HFFc6 (cell line): ENCODE results near the gene LBHD2. TPM values are rescaled to one million over a fixed set of nuclear protein-coding genes. Genes with fewer than 3 reads are reported as not detected.
"Not testable (repeated sequence)": the region's sequence is repeated elsewhere in the genome, so short reads cannot be mapped to it uniquely, and the experiment has no call there.

Experiments used
- DNase-seq: peaks from one replicate; pipeline ENCODE4 v3.0.0-alpha.2; 2018
- H3K27ac Mint-ChIP-seq: 2 replicates; pipeline ENCODE4 v1.8.0; 2020; ENCODE audit warnings: mild to moderate bottlenecking, mixed read lengths
- H3K27me3 Mint-ChIP-seq: 2 replicates; pipeline ENCODE4 v1.8.0; 2021; ENCODE audit warnings: mild to moderate bottlenecking, moderate library complexity, mixed read lengths; ENCODE audit not compliant: insufficient read depth
- H3K36me3 Mint-ChIP-seq: 2 replicates; pipeline ENCODE4 v1.8.0; 2021; ENCODE audit warnings: low read depth, mixed read lengths
- H3K4me1 Mint-ChIP-seq: 2 replicates; pipeline ENCODE4 v1.8.0; 2020; ENCODE audit warnings: low read depth, mixed read lengths
- H3K4me3 Mint-ChIP-seq: 2 replicates; pipeline ENCODE4 v1.8.0; 2020; ENCODE audit warnings: mild to moderate bottlenecking, moderate library complexity, mixed read lengths
- H3K9me3 Mint-ChIP-seq: 2 replicates; pipeline ENCODE4 v1.8.0; 2020; ENCODE audit warnings: mild to moderate bottlenecking, mixed read lengths
- long read RNA-seq: library from polyadenylated mRNA; unstranded; transcript quantifications from one replicate; pipeline ENCODE4 v2.0.0, GENCODE V29; 2019
- total RNA-seq, 6 experiments: library from RNA; stranded (reverse); fragmentation: NEBNext Ultra II Directional; extraction: Animal tissue kit (Norgen Biotek cat#: 25700); gene quantifications; 2 replicates in 1 of 6; 3 replicates in 5 of 6; pipeline ENCODE4 v1.2.3, GENCODE V29; 2021
- TF ChIP-seq, protein P1 (sequence below): fragments of 200-600 bp; sonication (generic); IDR thresholded peaks from 2 replicates; pipeline ENCODE4 v1.5.0; 2021; ENCODE audit warnings: antibody characterized with exemption, mild to moderate bottlenecking

Gene LBHD2
- not detected for total RNA-seq
- long read RNA-seq, result 0 reads

DNA sequence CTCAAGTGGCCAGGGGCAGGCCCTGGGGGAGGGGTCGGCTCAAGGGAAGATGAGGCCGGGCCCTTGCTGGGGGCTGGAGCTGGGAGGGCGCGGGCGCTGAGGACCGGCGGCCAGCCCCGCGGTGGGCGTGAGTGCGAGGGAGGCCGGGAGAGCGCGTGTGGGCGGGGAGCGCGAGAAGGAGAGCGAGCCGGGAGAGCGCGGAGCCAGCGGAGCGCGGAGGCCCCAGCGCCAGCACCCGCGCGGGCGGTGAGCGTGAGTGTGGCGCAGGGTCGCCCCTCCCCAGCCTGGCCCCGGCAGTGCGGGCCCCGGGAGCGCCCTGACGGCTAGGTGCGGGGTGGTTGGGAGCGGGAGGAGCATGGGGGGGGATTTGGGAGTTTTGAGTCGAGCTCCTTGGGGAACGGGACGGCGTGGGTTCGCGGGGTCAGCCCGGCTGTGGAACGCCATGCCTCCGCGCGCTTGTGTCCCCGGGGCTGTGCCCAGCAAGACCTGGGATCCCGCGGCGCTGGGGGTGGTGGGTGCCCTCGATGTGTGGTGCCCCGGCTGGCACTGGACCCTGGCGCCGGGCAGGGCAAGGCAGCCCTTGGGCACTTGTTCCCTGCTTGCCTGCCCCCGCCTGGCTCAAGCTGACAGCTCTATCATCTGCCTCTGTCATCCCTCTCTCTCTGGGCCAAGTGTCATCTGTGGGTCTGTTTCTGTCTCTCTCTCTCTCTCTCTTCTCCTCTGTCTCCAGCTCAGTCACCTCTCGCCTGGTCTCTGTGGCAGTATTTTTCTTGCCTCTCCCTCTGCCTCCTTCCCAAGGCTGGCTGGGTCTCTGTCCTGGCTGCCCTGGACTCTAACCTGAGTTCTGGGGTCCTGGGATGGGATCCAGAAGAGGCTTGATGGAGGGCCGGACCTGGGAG, at the start of gene LBHD2:
Gene LBHD2, plus strand, starts transcription at position 190 of the 899 bp plus-strand sequence. CDS start 1,803 bp downstream, outside the sequence.
- Mint-ChIP-seq H3K4me1 (no peaks in the 10 kb centered on the region), H3K9me3 (no peaks in the 10 kb centered on the region)
- DNase-seq, result no peak

DNA sequence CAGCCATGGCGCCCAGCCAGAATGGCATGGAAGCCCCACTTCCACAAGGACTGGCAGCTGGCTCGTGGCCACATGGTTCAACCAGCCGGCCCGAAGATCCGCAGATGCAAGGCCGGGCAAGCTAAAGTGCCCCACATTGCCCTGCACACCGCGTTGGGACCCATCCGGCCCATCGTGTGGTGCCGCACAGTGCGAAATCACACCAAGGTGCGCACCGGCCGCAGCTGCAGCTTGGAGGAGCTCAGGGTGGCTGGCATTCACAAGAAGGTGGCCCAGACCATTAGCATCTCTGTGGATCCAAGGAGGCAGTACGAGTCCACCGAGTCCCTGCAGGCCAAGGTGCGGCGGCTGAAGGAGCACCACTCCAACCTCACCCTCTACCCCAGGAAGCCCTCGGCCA, 42.5 kb upstream of the LBHD2 start:
- Mint-ChIP-seq H3K27me3 (no peaks in the 10 kb centered on the region), H3K4me3 (no peak overlapping the region), H3K9me3 (peaks cover 6% of the 10 kb centered on the region; the same call in 1 of the 2 replicates), H3K4me1 (peaks cover 7% of the 10 kb centered on the region; the same call in 1 of the 2 replicates), H3K36me3 (peaks cover 38% of the 10 kb centered on the region), H3K27ac (no peak overlapping the region)
- TF ChIP-seq, protein P1, sequence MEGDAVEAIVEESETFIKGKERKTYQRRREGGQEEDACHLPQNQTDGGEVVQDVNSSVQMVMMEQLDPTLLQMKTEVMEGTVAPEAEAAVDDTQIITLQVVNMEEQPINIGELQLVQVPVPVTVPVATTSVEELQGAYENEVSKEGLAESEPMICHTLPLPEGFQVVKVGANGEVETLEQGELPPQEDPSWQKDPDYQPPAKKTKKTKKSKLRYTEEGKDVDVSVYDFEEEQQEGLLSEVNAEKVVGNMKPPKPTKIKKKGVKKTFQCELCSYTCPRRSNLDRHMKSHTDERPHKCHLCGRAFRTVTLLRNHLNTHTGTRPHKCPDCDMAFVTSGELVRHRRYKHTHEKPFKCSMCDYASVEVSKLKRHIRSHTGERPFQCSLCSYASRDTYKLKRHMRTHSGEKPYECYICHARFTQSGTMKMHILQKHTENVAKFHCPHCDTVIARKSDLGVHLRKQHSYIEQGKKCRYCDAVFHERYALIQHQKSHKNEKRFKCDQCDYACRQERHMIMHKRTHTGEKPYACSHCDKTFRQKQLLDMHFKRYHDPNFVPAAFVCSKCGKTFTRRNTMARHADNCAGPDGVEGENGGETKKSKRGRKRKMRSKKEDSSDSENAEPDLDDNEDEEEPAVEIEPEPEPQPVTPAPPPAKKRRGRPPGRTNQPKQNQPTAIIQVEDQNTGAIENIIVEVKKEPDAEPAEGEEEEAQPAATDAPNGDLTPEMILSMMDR, result no peak
- no peak for DNase-seq

More for the DNA sequence above, at the start of gene LBHD2:
- H3K4me3 Mint-ChIP-seq, result no peak within 1 kb of the TSS
- H3K36me3 Mint-ChIP-seq, result no peaks in the 10 kb centered on the region
- no peak within 1 kb of the TSS for H3K27ac Mint-ChIP-seq
- TF ChIP-seq, protein P1, result no peak
- peaks cover 12% of the 10 kb centered on the region for H3K27me3 Mint-ChIP-seq

DNA sequence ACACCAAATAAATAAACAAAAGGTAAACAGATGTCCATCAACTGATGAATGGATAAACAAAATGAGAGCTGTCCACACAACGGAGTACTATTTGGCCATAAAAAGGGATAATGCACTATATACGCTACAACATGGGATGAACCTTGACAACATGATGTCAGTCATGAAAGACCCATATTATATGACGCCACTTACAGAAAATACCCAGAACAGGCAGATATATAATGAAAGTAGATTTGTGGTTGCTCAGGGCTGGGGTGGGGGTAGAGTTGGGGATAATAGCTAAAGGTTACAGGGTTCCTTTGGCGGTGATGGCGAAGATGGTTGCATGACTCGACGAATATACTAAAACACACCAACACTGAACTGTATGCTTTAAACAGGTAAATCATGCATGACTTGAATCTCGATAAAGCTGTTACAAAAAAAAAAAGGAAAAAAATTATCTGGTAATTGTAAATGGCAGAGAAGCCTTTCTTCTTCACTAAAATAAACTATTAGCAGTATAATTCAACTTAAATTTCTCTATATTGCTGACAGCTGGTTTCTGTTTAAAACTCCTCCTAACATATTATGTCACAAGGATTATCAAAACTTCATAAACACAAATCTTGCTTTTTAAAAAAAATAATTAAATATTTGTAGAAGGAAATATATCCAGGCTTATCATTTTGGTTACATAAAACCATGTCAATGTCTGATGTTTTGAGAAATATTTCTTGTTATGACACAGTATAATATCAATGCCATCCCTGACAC, 40.6 kb upstream of the LBHD2 start:
- H3K9me3 Mint-ChIP-seq, result peaks cover 6% of the 10 kb centered on the region; the same call in 1 of the 2 replicates
- H3K4me3 Mint-ChIP-seq, result no peak overlapping the region
- H3K27me3 Mint-ChIP-seq, result no peaks in the 10 kb centered on the region
- DNase-seq, result no peak
- TF ChIP-seq, protein P1, result no peak
- H3K4me1 Mint-ChIP-seq, result peaks cover 11% of the 10 kb centered on the region; the same call in 1 of the 2 replicates
- peaks cover 38% of the 10 kb centered on the region for H3K36me3 Mint-ChIP-seq
- no peak overlapping the region for H3K27ac Mint-ChIP-seq

DNA sequence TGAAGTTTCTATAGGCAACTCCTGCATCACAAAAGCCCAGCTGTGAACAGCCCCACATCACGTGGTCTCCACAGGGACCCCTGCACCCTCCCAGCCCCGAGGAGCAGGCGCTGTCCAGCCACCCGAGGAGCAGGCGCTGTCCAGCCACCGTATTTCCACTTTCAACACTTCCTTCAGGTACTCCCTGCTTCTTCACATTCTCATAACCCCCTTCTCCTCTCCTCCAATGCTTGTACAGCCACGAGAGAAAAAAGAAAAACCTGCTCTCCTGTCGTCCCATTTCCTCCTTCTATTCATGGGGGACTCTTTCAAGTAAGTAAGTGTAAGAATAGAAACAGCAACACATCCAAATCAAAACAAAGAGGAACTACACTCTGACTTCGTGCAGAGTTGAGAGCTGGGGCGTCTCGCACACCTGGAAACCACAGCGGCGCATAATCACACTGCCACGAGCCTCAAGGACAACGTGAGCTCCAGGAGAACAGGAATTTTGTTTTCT, 38.6 kb upstream of the LBHD2 start:
- Mint-ChIP-seq H3K9me3 (peaks cover 6% of the 10 kb centered on the region; the same call in 1 of the 2 replicates), H3K4me3 (no peak overlapping the region), H3K4me1 (peaks cover 17% of the 10 kb centered on the region), H3K27ac (no peak overlapping the region), H3K36me3 (peaks cover 29% of the 10 kb centered on the region), H3K27me3 (no peaks in the 10 kb centered on the region)
- TF ChIP-seq, protein P1, result no peak
- no peak for DNase-seq

DNA sequence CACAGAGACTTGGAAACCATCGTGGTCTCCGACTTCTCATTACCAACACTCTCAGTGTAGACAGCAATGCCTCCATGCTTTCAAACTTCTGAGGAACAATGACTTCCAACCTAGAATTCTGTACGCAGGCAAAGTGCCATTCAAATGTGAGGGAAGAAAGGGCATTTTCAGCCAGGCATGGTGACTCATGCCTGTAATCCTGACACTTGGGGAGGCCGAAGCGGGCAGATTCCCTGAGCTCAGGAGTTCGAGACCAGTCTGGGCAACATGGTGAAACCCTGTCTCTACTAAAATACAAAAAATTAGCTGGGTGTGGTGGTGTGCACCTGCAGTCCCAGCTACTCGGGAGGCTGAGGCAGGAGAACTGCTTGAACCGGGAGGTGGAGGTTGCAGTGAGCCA, 36.6 kb upstream of the LBHD2 start:
- H3K27ac Mint-ChIP-seq, H3K9me3 Mint-ChIP-seq, DNase-seq, H3K4me3 Mint-ChIP-seq, H3K27me3 Mint-ChIP-seq: not testable (repeated sequence)
- Mint-ChIP-seq H3K36me3 (peaks cover 11% of the 10 kb centered on the region), H3K4me1 (peaks cover 17% of the 10 kb centered on the region)
